Muscle layer of colon (tissue), 2 donors: ENCODE results near the gene GPANK1.

Source experiments
- H3K27ac ChIP-seq: one replicate; pipeline ENCODE4 v1.7.0; 2013; ENCODE audit warnings: low read depth, mild to moderate bottlenecking, low read length, moderate library complexity
- H3K27me3 ChIP-seq, 2 donors: one replicate each; pipeline ENCODE4 v1.7.0; 2013; ENCODE audit warnings: low read length in 2 of 2, mild to moderate bottlenecking in 2 of 2; ENCODE audit not compliant: insufficient read depth in 2 of 2, control insufficient read depth in 1 of 2
- H3K36me3 ChIP-seq: one replicate; pipeline ENCODE4 v1.7.0; 2013; ENCODE audit warnings: mild to moderate bottlenecking, low read length; ENCODE audit not compliant: insufficient read depth
- H3K4me1 ChIP-seq: one replicate; pipeline ENCODE4 v1.7.0; 2013; ENCODE audit warnings: mild to moderate bottlenecking, low read length; ENCODE audit not compliant: insufficient read depth
- H3K4me3 ChIP-seq, 2 donors: one replicate each; pipeline ENCODE4 v1.7.0; 2013; ENCODE audit warnings: low read length in 2 of 2, low read depth in 1 of 2, mild to moderate bottlenecking in 1 of 2, moderate library complexity in 1 of 2
- H3K9ac ChIP-seq: one replicate; pipeline ENCODE4 v1.7.0; 2013; ENCODE audit warnings: low read length
- H3K9me3 ChIP-seq: one replicate; pipeline ENCODE4 v1.7.0; 2013; ENCODE audit warnings: mild to moderate bottlenecking, low read length
- donor health status: abdominal sarcoma.
- donor health status: Adenocarcinoma of cecum.

Gene GPANK1

GRCh38 chr6:31676322-31676903 is 11.6 kb upstream of the GPANK1 start:
- Histone ChIP-seq H3K4me1 (peaks cover 10% of the 10 kb centered on the region), H3K27me3 (no peaks in the 10 kb centered on the region), H3K9me3 (no peaks in the 10 kb centered on the region), H3K36me3 (peaks cover 9% of the 10 kb centered on the region), H3K9ac (no peak overlapping the region), H3K27ac (no peak overlapping the region), H3K4me3 (no peak overlapping the region)

- no peaks in the 10 kb centered on the region for H3K9me3 ChIP-seq
- H3K27ac ChIP-seq: no peak within 1 kb of the TSS
- no peaks in the 10 kb centered on the region for H3K27me3 ChIP-seq
- no peak within 1 kb of the TSS for H3K9ac ChIP-seq
- peaks cover 55% of the 10 kb centered on the region for H3K36me3 ChIP-seq
- H3K4me3 ChIP-seq: no peak within 1 kb of the TSS
- peaks cover 11% of the 10 kb centered on the region for H3K4me1 ChIP-seq
These were observed 4.9 kb upstream of the GPANK1 start, which contains the start of gene LY6G5B for GRCh38 chr6:31669676-31670075. TSS of gene LY6G5B (plus strand) at chr6:31669976. CDS start at chr6:31670951, 975 bp downstream.

- H3K9ac ChIP-seq: peak overlapping the region; percentile 96
- H3K9me3 ChIP-seq: no peaks in the 10 kb centered on the region
- peak overlapping the region; percentile 95 for H3K27ac ChIP-seq
- H3K4me3 ChIP-seq: peak overlapping the region; percentile 85 to 96
- H3K27me3 ChIP-seq: no peaks in the 10 kb centered on the region
- peaks cover 64% of the 10 kb centered on the region for H3K36me3 ChIP-seq
- peaks cover 37% of the 10 kb centered on the region for H3K4me1 ChIP-seq
These were observed 1.7 kb upstream of the GPANK1 start for GRCh38 chr6:31666337-31666965.

GRCh38 chr6:31665501-31666336 is 922 bp upstream of the GPANK1 start, which contains the start of gene CSNK2B:
TSS of gene CSNK2B (plus strand) at chr6:31666080. CDS start at chr6:31666832, 752 bp downstream.
- Histone ChIP-seq H3K9ac (peak within 1 kb of the TSS; percentile 96), H3K27me3 (no peaks in the 10 kb centered on the region), H3K4me3 (peak within 1 kb of the TSS; percentile 85 to 96), H3K36me3 (peaks cover 57% of the 10 kb centered on the region), H3K9me3 (no peaks in the 10 kb centered on the region), H3K4me1 (peaks cover 43% of the 10 kb centered on the region), H3K27ac (peak within 1 kb of the TSS; percentile 95)

GRCh38 chr6:31663961-31664789 is 622 bp downstream of the GPANK1 start:
- H3K4me1 ChIP-seq: peaks cover 53% of the 10 kb centered on the region
- no peaks in the 10 kb centered on the region for H3K9me3 ChIP-seq
- H3K4me3 ChIP-seq: peak overlapping the region; percentile 55 to 96
- peak overlapping the region; percentile 68 for H3K9ac ChIP-seq
- no peaks in the 10 kb centered on the region for H3K27me3 ChIP-seq
- peaks cover 42% of the 10 kb centered on the region for H3K36me3 ChIP-seq
- peak overlapping the region; percentile 95 for H3K27ac ChIP-seq

- no peaks in the 10 kb centered on the region for H3K9me3 ChIP-seq
- no peaks in the 10 kb centered on the region for H3K27me3 ChIP-seq
- H3K4me3 ChIP-seq: peak overlapping the region; percentile 55 to 96
- H3K27ac ChIP-seq: peak overlapping the region; percentile 62
- H3K36me3 ChIP-seq: peaks cover 36% of the 10 kb centered on the region
- H3K9ac ChIP-seq: peak overlapping the region; percentile 68
- H3K4me1 ChIP-seq: peaks cover 61% of the 10 kb centered on the region
These were observed 1.5 kb downstream of the GPANK1 start for GRCh38 chr6:31663126-31663960.

GRCh38 chr6:31662124-31662723 is 2.6 kb downstream of the GPANK1 start:
- Histone ChIP-seq H3K4me1 (peaks cover 67% of the 10 kb centered on the region), H3K9ac (no peak overlapping the region), H3K36me3 (peaks cover 29% of the 10 kb centered on the region), H3K4me3 (no peak overlapping the region), H3K27ac (no peak overlapping the region), H3K27me3 (no peaks in the 10 kb centered on the region), H3K9me3 (no peaks in the 10 kb centered on the region)

GRCh38 chr6:31661262-31662123 is 3.3 kb downstream of the GPANK1 start:
- H3K36me3 ChIP-seq: peaks cover 26% of the 10 kb centered on the region
- H3K27me3 ChIP-seq: no peaks in the 10 kb centered on the region
- peak overlapping the region; percentile 80 to 100 for H3K4me3 ChIP-seq
- H3K9ac ChIP-seq: peak overlapping the region; percentile 89
- peaks cover 64% of the 10 kb centered on the region for H3K4me1 ChIP-seq
- no peaks in the 10 kb centered on the region for H3K9me3 ChIP-seq
- H3K27ac ChIP-seq: peak overlapping the region; percentile 93

- no peaks in the 10 kb centered on the region for H3K27me3 ChIP-seq
- H3K27ac ChIP-seq: peak within 1 kb of the TSS; percentile 93
- peak within 1 kb of the TSS; percentile 89 for H3K9ac ChIP-seq
- peak within 1 kb of the TSS; percentile 80 to 100 for H3K4me3 ChIP-seq
- peaks cover 62% of the 10 kb centered on the region for H3K4me1 ChIP-seq
- peaks cover 29% of the 10 kb centered on the region for H3K36me3 ChIP-seq
- no peaks in the 10 kb centered on the region for H3K9me3 ChIP-seq
These were observed 4.2 kb downstream of the GPANK1 start, which contains the start of gene C6orf47 for GRCh38 chr6:31660381-31661261. TSS of gene C6orf47 (minus strand) at chr6:31660778. CDS start at chr6:31659947, 831 bp downstream.
